Gastrocnemius medialis (tissue), 4 donors: ENCODE data around the gene PHTF2.

ENCODE experiments used
- POLR2A ChIP-seq, 2 donors: fragments of 450-650 bp; IDR thresholded peaks; one replicate each; pipeline ENCODE4 v1.6.1; 2017; ENCODE audit warnings: antibody characterized with exemption in 2 of 2, mild to moderate bottlenecking in 2 of 2, moderate library complexity in 2 of 2
- TF ChIP-seq, protein P1 (sequence below), 5 experiments: fragments of 450-650 bp in 3 of 5; fragments of 200-600 bp in 2 of 5; sonication (generic) in 2 of 5; IDR thresholded peaks in 4 of 5; conservative IDR thresholded peaks in 1 of 5; 1 replicate in 4 of 5; 2 replicates in 1 of 5; pipeline ENCODE4 v1.5.1; 2016 to 2019; ENCODE audit warnings: antibody characterized with exemption in 5 of 5, mild to moderate bottlenecking in 3 of 5, moderate library complexity in 3 of 5

DNA sequence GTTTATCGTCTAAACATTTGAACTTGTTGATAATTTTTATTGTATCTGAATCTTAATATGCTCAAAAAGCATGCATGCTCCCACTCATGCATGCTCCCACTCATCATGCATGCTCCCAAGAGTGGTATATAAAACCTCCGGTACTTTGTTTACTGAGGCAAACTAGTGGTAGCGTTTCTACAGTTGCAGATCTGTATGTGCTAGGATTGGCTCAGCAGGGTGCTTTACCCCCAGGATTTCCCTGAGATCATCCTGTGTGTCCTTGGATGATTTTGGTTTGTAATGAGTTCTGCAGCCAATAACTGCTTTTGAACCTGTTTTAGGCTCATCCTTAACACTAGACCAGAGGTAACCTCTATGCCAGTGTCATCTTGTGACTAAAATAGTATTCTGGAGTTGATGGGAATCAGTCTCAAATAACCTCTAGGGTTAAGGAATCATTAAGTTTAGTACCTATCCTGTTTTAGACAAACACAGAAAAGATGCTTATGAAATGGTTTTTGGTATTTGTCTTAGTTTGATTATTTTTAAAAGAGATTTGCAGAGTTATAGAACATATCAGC, 40.4 kb downstream of the PHTF2 start:
- no peak for TF ChIP-seq POLR2A (IDR thresholded peaks at IDR 0.05)
- TF ChIP-seq, protein P1, sequence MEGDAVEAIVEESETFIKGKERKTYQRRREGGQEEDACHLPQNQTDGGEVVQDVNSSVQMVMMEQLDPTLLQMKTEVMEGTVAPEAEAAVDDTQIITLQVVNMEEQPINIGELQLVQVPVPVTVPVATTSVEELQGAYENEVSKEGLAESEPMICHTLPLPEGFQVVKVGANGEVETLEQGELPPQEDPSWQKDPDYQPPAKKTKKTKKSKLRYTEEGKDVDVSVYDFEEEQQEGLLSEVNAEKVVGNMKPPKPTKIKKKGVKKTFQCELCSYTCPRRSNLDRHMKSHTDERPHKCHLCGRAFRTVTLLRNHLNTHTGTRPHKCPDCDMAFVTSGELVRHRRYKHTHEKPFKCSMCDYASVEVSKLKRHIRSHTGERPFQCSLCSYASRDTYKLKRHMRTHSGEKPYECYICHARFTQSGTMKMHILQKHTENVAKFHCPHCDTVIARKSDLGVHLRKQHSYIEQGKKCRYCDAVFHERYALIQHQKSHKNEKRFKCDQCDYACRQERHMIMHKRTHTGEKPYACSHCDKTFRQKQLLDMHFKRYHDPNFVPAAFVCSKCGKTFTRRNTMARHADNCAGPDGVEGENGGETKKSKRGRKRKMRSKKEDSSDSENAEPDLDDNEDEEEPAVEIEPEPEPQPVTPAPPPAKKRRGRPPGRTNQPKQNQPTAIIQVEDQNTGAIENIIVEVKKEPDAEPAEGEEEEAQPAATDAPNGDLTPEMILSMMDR (IDR thresholded peaks at IDR 0.05 in 4 of 5, conservative IDR thresholded peaks at IDR 0.05 in 1 of 5) = no peak
